ENCODE data around the gene KLHDC4. TPM values are rescaled to one million over a fixed set of nuclear protein-coding genes. Genes with fewer than 3 reads are reported as not detected.

Gene KLHDC4
- total and polyA plus RNA-seq, 9 of the 15 experiments (the other 6 are each of a cell fraction or from before 2014, with no cell fraction given) = 1.3 to 68.1 (median 32.8) TPM

GRCh38 chr16:87778830-87779579, 13.2 kb upstream of the KLHDC4 start (continued):
- TF ChIP-seq ZBTB8A (IDR thresholded peaks at IDR 0.05; ENCODE audit: partially characterized antibody) (no peak), ARNT (IDR thresholded peaks at IDR 0.05) (no peak), MEF2A (IDR thresholded peaks at IDR 0.05; ENCODE audit: control insufficient read depth, low read depth, low read length) (no peak), PHB2 (IDR thresholded peaks at IDR 0.05; ENCODE audit: low read depth) (no peak), KAT7 (CRISPR knock-in tag; IDR thresholded peaks at IDR 0.05; ENCODE audit: borderline replicate concordance) (no peak), KDM4B (IDR thresholded peaks at IDR 0.05; ENCODE audit: borderline replicate concordance in 2 of 2, low read depth in 1 of 2) (peak in 1 of 2 experiments; percentile 83; a peak in 1 of 4 replicates), LARP7 (IDR thresholded peaks at IDR 0.05) (no peak; the same call in 1 of the 2 replicates), ZSCAN32 (CRISPR knock-in tag; IDR thresholded peaks at IDR 0.05) (peak; percentile 100), TBL1XR1 (IDR thresholded peaks at IDR 0.05; ENCODE audit: low read length in 2 of 2) (peak in 1 of 2 experiments; percentile 65; a peak in 3 of 4 replicates), BDP1 (IDR thresholded peaks at IDR 0.05; ENCODE audit: insufficient read depth, insufficient read length) (no peak), TAF15 (IDR thresholded peaks at IDR 0.05; ENCODE audit: low read depth, low read length) (no peak), ZNF696 (CRISPR knock-in tag; conservative IDR thresholded peaks at IDR 0.05) (no peak), MCM7 (IDR thresholded peaks at IDR 0.05) (no peak), BCOR (IDR thresholded peaks at IDR 0.05) (0 out of 2 replicates have a peak, but pooled peaks have one; percentile 10), TAL1 (IDR thresholded peaks at IDR 0.05) (no peak), HDAC6 (IDR thresholded peaks at IDR 0.05; ENCODE audit: low read depth, low read length) (no peak), EZH2 (IDR thresholded peaks at IDR 0.05; ENCODE audit: borderline replicate concordance, low read depth, low read length) (no peak)
- TF ChIP-seq, protein P1, sequence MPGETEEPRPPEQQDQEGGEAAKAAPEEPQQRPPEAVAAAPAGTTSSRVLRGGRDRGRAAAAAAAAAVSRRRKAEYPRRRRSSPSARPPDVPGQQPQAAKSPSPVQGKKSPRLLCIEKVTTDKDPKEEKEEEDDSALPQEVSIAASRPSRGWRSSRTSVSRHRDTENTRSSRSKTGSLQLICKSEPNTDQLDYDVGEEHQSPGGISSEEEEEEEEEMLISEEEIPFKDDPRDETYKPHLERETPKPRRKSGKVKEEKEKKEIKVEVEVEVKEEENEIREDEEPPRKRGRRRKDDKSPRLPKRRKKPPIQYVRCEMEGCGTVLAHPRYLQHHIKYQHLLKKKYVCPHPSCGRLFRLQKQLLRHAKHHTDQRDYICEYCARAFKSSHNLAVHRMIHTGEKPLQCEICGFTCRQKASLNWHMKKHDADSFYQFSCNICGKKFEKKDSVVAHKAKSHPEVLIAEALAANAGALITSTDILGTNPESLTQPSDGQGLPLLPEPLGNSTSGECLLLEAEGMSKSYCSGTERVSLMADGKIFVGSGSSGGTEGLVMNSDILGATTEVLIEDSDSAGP (CRISPR knock-in tag; IDR thresholded peaks at IDR 0.05) = no peak
- TF ChIP-seq, protein P2, sequence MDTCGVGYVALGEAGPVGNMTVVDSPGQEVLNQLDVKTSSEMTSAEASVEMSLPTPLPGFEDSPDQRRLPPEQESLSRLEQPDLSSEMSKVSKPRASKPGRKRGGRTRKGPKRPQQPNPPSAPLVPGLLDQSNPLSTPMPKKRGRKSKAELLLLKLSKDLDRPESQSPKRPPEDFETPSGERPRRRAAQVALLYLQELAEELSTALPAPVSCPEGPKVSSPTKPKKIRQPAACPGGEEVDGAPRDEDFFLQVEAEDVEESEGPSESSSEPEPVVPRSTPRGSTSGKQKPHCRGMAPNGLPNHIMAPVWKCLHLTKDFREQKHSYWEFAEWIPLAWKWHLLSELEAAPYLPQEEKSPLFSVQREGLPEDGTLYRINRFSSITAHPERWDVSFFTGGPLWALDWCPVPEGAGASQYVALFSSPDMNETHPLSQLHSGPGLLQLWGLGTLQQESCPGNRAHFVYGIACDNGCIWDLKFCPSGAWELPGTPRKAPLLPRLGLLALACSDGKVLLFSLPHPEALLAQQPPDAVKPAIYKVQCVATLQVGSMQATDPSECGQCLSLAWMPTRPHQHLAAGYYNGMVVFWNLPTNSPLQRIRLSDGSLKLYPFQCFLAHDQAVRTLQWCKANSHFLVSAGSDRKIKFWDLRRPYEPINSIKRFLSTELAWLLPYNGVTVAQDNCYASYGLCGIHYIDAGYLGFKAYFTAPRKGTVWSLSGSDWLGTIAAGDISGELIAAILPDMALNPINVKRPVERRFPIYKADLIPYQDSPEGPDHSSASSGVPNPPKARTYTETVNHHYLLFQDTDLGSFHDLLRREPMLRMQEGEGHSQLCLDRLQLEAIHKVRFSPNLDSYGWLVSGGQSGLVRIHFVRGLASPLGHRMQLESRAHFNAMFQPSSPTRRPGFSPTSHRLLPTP (IDR thresholded peaks at IDR 0.05; ENCODE audit: borderline replicate concordance, extremely low read depth, insufficient read length) = no peak
- TF ChIP-seq, protein P3, sequence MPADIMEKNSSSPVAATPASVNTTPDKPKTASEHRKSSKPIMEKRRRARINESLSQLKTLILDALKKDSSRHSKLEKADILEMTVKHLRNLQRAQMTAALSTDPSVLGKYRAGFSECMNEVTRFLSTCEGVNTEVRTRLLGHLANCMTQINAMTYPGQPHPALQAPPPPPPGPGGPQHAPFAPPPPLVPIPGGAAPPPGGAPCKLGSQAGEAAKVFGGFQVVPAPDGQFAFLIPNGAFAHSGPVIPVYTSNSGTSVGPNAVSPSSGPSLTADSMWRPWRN (IDR thresholded peaks at IDR 0.05; ENCODE audit: low read depth) = no peak
- TF ChIP-seq, protein P4, sequence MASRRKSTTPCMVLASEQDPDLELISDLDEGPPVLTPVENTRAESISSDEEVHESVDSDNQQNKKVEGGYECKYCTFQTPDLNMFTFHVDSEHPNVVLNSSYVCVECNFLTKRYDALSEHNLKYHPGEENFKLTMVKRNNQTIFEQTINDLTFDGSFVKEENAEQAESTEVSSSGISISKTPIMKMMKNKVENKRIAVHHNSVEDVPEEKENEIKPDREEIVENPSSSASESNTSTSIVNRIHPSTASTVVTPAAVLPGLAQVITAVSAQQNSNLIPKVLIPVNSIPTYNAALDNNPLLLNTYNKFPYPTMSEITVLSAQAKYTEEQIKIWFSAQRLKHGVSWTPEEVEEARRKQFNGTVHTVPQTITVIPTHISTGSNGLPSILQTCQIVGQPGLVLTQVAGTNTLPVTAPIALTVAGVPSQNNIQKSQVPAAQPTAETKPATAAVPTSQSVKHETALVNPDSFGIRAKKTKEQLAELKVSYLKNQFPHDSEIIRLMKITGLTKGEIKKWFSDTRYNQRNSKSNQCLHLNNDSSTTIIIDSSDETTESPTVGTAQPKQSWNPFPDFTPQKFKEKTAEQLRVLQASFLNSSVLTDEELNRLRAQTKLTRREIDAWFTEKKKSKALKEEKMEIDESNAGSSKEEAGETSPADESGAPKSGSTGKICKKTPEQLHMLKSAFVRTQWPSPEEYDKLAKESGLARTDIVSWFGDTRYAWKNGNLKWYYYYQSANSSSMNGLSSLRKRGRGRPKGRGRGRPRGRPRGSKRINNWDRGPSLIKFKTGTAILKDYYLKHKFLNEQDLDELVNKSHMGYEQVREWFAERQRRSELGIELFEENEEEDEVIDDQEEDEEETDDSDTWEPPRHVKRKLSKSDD (conservative IDR thresholded peaks at IDR 0.05; ENCODE audit: low read length) = no peak
